GM12801 (cell line): ENCODE measurements around the gene DGKD.

Experiments
- TF ChIP-seq, protein P1 (sequence below): IDR thresholded peaks from one replicate; pipeline ENCODE4 v1.5.1; 2011; ENCODE audit warnings: control low read depth; ENCODE audit not compliant: insufficient read length; ENCODE audit errors: extremely low read depth

DGKD gene

DNA sequence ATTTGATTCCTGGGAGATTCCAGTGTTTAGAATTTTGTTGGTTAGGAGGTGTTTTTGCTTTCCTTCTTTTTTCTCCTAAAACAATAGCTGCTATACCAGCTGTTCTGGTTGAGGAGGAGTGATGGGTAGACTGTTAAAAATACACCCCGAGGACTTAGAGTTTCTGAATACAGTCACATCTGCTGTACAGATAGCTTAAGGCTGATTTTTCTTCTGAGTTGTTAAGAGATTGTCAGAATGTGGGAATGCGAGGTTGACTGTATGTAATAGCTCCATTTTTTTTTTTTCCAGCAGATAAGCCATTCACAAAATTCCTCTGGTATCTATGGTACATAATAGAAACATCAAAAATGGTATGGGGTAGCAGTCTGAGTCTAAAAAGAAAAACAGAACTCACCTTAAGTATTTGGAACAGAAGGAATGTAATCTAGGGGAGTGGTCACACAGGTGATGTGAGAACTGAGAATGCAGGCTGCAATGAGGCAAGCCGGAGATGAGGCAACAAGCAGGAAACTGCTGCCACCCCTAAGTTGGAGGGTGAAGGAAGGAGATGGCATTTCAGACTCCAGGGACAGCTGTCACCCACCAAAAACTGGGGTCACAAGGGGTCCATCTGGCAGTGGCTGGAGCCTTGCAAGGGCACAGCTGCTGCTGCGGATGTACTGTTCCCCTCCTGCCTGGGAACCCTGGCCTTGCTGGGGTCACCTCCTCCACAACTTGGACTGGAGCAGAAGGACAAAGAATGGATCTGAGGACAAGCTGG lies 2.4 kb downstream of the DGKD start:
- TF ChIP-seq, protein P1, sequence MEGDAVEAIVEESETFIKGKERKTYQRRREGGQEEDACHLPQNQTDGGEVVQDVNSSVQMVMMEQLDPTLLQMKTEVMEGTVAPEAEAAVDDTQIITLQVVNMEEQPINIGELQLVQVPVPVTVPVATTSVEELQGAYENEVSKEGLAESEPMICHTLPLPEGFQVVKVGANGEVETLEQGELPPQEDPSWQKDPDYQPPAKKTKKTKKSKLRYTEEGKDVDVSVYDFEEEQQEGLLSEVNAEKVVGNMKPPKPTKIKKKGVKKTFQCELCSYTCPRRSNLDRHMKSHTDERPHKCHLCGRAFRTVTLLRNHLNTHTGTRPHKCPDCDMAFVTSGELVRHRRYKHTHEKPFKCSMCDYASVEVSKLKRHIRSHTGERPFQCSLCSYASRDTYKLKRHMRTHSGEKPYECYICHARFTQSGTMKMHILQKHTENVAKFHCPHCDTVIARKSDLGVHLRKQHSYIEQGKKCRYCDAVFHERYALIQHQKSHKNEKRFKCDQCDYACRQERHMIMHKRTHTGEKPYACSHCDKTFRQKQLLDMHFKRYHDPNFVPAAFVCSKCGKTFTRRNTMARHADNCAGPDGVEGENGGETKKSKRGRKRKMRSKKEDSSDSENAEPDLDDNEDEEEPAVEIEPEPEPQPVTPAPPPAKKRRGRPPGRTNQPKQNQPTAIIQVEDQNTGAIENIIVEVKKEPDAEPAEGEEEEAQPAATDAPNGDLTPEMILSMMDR = no peak

DNA sequence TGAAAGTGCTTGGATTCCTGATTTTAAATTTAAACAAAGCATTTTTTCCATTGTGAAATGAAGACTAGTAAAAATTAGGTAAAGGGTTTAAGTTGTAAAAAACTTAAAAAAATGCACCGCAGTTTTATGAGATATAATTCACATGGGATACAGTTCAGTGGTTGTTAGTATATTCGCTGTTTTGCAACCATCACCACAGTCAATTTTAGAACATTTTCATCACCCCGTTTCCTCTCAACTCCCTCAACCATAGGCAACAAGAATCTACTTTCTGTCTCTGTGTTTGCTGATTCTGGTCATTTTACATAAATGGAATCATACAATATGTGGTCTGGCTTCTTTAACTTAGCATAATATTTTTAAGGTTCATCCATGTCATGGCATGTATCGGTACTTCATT lies 4.0 kb downstream of the DGKD start:
- TF ChIP-seq, protein P1 = no peak

DNA sequence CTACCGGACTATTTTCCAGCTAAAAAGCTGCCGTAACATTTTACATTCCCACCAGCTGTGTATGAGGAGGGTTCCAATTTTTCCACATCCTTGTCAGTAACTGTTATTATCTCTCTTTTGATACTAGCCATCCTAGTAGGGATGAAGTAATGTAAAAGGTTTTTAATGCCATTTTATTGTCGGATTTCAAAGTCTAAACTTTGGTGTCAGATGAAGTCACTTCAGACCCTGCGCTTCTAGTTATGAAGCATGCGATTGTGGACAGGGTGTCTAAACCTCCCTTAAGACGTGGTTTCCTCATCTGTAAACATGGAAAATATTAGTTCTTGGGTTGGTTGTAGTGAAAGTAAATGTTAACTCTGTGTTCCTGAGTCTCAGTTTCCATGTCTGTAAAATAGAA lies 4.7 kb downstream of the DGKD start:
- TF ChIP-seq, protein P1 = no peak

DNA sequence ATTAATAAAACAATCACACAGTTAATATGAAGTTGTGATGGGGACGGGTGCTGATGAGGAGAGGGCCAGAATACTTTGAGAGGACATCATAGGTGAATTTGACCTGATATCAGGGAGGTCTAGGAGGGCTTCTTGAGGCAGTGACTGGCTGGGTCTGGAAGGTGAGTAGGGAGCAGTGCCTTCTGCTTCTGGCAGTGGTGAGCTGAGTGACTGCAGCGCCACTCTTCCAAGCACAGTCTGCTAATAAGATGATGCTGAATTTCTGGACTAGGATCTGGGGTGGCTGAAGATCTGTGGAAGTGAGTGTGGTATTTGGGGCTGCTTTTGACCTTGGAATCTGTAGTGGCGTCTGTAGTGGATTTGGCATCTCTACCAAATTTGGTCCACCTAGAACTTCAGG lies 5.5 kb downstream of the DGKD start:
- TF ChIP-seq, protein P1 = no peak

DNA sequence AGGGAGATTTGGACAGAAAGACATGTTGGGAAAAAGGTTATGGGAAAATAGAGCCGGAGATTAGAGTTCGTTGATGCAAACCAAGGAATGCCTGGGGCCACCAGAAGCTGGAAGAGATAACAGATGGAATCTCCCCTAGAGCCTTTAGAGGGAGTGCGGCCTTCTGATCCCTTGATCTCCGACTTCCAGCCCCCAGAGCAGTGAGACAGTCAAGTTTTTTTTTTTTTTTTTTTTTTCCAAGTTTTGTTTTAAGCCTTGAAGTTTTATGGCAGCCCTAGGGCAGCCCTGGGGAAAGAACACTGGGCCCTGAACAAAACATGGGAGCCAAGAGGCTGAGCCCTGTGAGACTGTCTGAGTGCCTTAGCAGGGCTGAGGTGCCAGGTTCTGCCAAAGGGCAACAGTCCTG lies 6.5 kb downstream of the DGKD start:
- TF ChIP-seq, protein P1 = no peak

DNA sequence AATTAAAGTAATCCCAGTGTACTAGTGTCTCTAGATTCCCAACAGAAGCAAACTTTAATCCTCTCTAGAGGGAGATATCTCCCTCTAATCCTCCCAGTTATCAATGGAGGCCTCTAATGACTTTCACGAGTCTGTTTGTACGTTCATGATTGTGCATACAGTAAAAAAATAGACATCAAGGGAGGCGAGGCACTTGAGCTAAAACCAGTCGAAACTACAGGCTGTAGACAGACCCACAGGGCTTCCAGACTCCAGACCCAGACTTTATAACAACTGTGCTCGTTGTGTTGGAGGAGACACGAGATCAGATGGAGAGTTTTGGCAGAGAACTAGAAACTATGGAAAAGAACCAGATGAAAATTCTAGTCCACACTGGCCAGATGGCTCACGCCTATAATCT lies 7.0 kb downstream of the DGKD start:
- TF ChIP-seq, protein P1 = no peak

DNA sequence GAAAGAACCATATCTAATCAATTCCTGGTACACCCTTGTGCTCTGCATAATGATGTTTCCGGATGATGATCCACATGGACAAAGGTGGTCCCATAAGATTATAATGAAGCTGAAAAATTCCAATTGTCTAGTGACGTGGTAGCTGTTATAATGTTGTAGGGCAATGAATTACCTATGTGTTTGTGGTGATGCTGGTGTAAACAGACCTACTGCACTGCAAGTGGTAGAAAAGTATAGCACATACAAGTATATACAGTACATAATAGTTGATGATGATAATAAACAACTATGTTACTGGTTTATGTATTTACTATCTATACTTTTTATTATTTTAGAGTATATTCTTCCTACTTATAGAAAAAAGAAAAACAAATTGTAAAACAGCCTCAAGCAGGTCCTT lies 8.4 kb downstream of the DGKD start:
- TF ChIP-seq, protein P1 = no peak
